B cell (primary cell): ENCODE results near the gene ITGB8. TPM values are rescaled to one million over a fixed set of nuclear protein-coding genes. Genes with fewer than 3 reads are reported as not detected.

Experiments used
- ATAC-seq: fragments of 200-7000 bp; cut with Tn5 transposase; one replicate; pipeline ENCODE4 v1.10.0; 2021; ENCODE audit warnings: low read depth, mild to moderate bottlenecking, moderate number of reproducible peaks, moderate library complexity
- CTCF ChIA-PET: fragments of 350-600 bp; sonication (Branson Sonifier 250); formaldehyde crosslinking; loops from one replicate; lab custom pipeline; 2021; ENCODE audit warnings: antibody characterized with exemption, inconsistent platforms; lab: Charles Lee
- POLR2A ChIA-PET: fragments of 350-600 bp; sonication (Branson Sonifier 250); formaldehyde crosslinking; loops from one replicate; lab custom pipeline; 2021; ENCODE audit warnings: antibody characterized with exemption; lab: Charles Lee
- DNase-seq: peaks from one replicate; pipeline ENCODE4 v3.0.0; 2013
- H2AFZ ChIP-seq: 2 replicates; pipeline ENCODE4 v1.6.1; 2012; ENCODE audit warnings: mild to moderate bottlenecking, low read depth, low read length; ENCODE audit not compliant: insufficient read depth, poor library complexity, severe bottlenecking
- H3K27ac ChIP-seq, 2 donors: 1 replicate in 1 of 2; 2 replicates in 1 of 2; pipeline ENCODE4 v1.5.1; 2012 to 2013; ENCODE audit warnings: low read length in 2 of 2, mild to moderate bottlenecking in 2 of 2, moderate library complexity in 1 of 2
- H3K27me3 ChIP-seq, 4 experiments: fragments of 200-600 bp in 1 of 4; sonication (generic) in 1 of 4; replicated peaks in 1 of 4; 1 replicate in 2 of 4; 2 replicates in 2 of 4; pipeline versions ENCODE4 v1.6.1 to v1.7.0; 2013 to 2016; ENCODE audit warnings: low read length in 3 of 4, mild to moderate bottlenecking in 2 of 4, mixed read lengths in 1 of 4, moderate library complexity in 1 of 4; ENCODE audit not compliant: insufficient read depth in 4 of 4, control insufficient read depth in 3 of 4; ENCODE audit errors: control extremely low read depth in 1 of 4
- H3K36me3 ChIP-seq, 2 experiments: replicated peaks in 1 of 2; 1 replicate in 1 of 2; 2 replicates in 1 of 2; pipeline versions ENCODE4 v1.6.1 to v1.7.1; 2013; ENCODE audit warnings: low read length in 1 of 2; ENCODE audit not compliant: insufficient read depth in 2 of 2, control insufficient read depth in 1 of 2; ENCODE audit errors: control extremely low read depth in 1 of 2, extremely low read depth in 1 of 2
- H3K4me1 ChIP-seq, 2 donors: fragments of 200-600 bp in 1 of 2; sonication (generic) in 1 of 2; 1 replicate in 1 of 2; 2 replicates in 1 of 2; pipeline versions ENCODE4 v1.5.1 to v1.6.1; 2013 to 2017; ENCODE audit warnings: low read length in 2 of 2; ENCODE audit not compliant: control insufficient read depth in 2 of 2, insufficient read depth in 2 of 2
- H3K4me2 ChIP-seq: replicated peaks from 2 replicates; pipeline ENCODE3; 2012; ENCODE audit warnings: mild to moderate bottlenecking, low read depth, low read length; ENCODE audit not compliant: poor library complexity, severe bottlenecking
- H3K4me3 ChIP-seq, 5 experiments: fragments of 200-600 bp in 1 of 5; sonication (generic) in 1 of 5; 1 replicate in 3 of 5; 2 replicates in 2 of 5; pipeline versions ENCODE4 v1.5.1 to v1.7.0; 2011 to 2016; ENCODE audit warnings: low read length in 4 of 5, mild to moderate bottlenecking in 4 of 5, low read depth in 2 of 5, control low read depth in 1 of 5, moderate library complexity in 1 of 5; ENCODE audit not compliant: insufficient read depth in 1 of 5; ENCODE audit errors: control extremely low read depth in 1 of 5, extremely low read depth in 1 of 5
- H3K79me2 ChIP-seq: fragments of 200-600 bp; sonication (generic); one replicate; pipeline ENCODE4 v1.6.0; 2016; ENCODE audit warnings: low read length; ENCODE audit not compliant: control insufficient read depth, insufficient read depth
- H3K9ac ChIP-seq: fragments of 200-600 bp; sonication (generic); 2 replicates; pipeline ENCODE4 v1.6.1; 2017; ENCODE audit warnings: mild to moderate bottlenecking, low read length, moderate library complexity
- H3K9me3 ChIP-seq, 3 donors: one replicate each; pipeline versions ENCODE4 v1.6.1 to v1.7.1; 2013; ENCODE audit warnings: low read length in 2 of 3; ENCODE audit not compliant: control insufficient read depth in 2 of 3, insufficient read depth in 1 of 3; ENCODE audit errors: control extremely low read depth in 1 of 3
- H4K20me1 ChIP-seq: 2 replicates; pipeline ENCODE4 v1.6.0; 2012; ENCODE audit warnings: mild to moderate bottlenecking, low read length; ENCODE audit not compliant: insufficient read depth, control insufficient read depth, poor library complexity, severe bottlenecking
- H3K27ac Mint-ChIP-seq: one replicate; pipeline ENCODE4 v1.8.0; 2021; ENCODE audit warnings: mixed read lengths
- H3K27me3 Mint-ChIP-seq: one replicate; pipeline ENCODE4 v1.8.0; 2021; ENCODE audit warnings: mixed read lengths
- H3K4me1 Mint-ChIP-seq: one replicate; pipeline ENCODE4 v1.8.0; 2021; ENCODE audit warnings: mixed read lengths
- H3K4me3 Mint-ChIP-seq: one replicate; pipeline ENCODE4 v1.8.0; 2021; ENCODE audit warnings: mixed read lengths
- H3K9me3 Mint-ChIP-seq: one replicate; pipeline ENCODE4 v1.8.0; 2022; ENCODE audit warnings: mixed read lengths; ENCODE audit not compliant: insufficient read depth
- EZH2 ChIP-seq: IDR thresholded peaks from 2 replicates; pipeline ENCODE4 v1.6.1; 2012; ENCODE audit warnings: borderline replicate concordance, low read depth, mild to moderate bottlenecking, moderate library complexity, low read length; ENCODE audit not compliant: insufficient read depth, poor library complexity, severe bottlenecking
- WGBS: methylation state at CpG from one replicate; pipeline ENCODE4 v1.1.5; 2013; ENCODE audit warnings: missing lambda C conversion rate; ENCODE audit not compliant: insufficient coverage; 5-methylcytosine and 5-hydroxymethylcytosine counted together
- intact Hi-C: fragments of 100-400 bp; cut with micrococcal nuclease; formaldehyde crosslinking; loops from one replicate; pipeline ENCODE4 v1.10.0; 2022
- polyA plus RNA-seq: library from polyadenylated mRNA; depleted of rRNA; stranded (reverse); fragments of >200 nt; gene quantifications from 2 replicates; pipeline ENCODE4 v1.2.3, GENCODE V29; 2012
- small RNA-seq: library from RNA; depleted of rRNA; stranded (forward); fragments of <200 nt; gene quantifications from one replicate; pipeline ENCODE3, GENCODE V24; 2012; ENCODE audit warnings: low replicate concordance, low read depth; ENCODE audit not compliant: insufficient read length
- total RNA-seq, 2 donors: library from RNA; stranded (reverse); fragments of 120-200 nt in 1 of 2; gene quantifications; 1 replicate in 1 of 2; 2 replicates in 1 of 2; pipeline versions ENCODE4 v1.2.3 to v1.2.4, GENCODE V29; 2013 to 2022
- TF ChIP-seq, protein P1 (sequence below): fragments of 200-600 bp; IDR thresholded peaks from one replicate; pipeline ENCODE4 v1.8.0; 2022; ENCODE audit warnings: antibody characterized with exemption, mild to moderate bottlenecking

The ITGB8 gene
- total and polyA plus RNA-seq, 2 donors (not counting 1 experiment from before 2014, with no cell fraction given), result 0.01 to 0.30 TPM

DNA sequence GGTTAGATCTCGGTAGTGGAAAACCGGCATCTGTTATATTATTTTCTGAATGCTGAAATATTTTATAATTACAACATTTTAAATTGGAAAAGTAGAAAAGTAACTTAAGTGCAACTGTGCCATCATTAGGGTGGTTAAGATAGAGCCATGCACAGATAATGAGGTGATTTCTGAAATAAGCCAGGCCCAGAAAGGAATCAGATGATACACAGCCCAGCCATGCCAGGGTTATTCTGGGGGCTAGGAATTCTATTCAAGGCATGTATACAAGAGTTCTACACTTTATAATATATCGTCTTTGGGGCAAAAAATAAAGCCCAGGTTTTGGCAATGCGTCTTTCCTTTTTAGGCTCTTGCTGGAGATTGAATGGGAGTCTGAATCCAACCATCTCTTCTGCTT, 128.7 kb downstream of the ITGB8 start:
- intact Hi-C loops, result no loop called here
- no peak for TF ChIP-seq EZH2
- TF ChIP-seq, protein P1, sequence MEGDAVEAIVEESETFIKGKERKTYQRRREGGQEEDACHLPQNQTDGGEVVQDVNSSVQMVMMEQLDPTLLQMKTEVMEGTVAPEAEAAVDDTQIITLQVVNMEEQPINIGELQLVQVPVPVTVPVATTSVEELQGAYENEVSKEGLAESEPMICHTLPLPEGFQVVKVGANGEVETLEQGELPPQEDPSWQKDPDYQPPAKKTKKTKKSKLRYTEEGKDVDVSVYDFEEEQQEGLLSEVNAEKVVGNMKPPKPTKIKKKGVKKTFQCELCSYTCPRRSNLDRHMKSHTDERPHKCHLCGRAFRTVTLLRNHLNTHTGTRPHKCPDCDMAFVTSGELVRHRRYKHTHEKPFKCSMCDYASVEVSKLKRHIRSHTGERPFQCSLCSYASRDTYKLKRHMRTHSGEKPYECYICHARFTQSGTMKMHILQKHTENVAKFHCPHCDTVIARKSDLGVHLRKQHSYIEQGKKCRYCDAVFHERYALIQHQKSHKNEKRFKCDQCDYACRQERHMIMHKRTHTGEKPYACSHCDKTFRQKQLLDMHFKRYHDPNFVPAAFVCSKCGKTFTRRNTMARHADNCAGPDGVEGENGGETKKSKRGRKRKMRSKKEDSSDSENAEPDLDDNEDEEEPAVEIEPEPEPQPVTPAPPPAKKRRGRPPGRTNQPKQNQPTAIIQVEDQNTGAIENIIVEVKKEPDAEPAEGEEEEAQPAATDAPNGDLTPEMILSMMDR, result no peak
- no peak overlapping the region for H3K4me2 ChIP-seq
- H3K36me3 ChIP-seq, result no peaks in the 10 kb centered on the region
- no peak overlapping the region for H3K27ac Mint-ChIP-seq
- no peaks in the 10 kb centered on the region for H3K27me3 ChIP-seq
- POLR2A ChIA-PET, result no interaction called here
- peaks cover 0 to 6% (median 0%) of the 10 kb centered on the region in 3 donors for H3K9me3 ChIP-seq
- no peak overlapping the region for H3K27ac ChIP-seq
- no peak overlapping the region for H2AFZ ChIP-seq
- H3K4me1 Mint-ChIP-seq, result no peaks in the 10 kb centered on the region
- no peaks in the 10 kb centered on the region for H3K4me1 ChIP-seq
- no peak for DNase-seq
- no CpG with 5 or more reads among the region's 4 CpGs for WGBS
- no peak overlapping the region for H3K9ac ChIP-seq
- CTCF ChIA-PET, result no interaction called here
- no peaks in the 10 kb centered on the region for H4K20me1 ChIP-seq
- H3K27me3 Mint-ChIP-seq, result no peaks in the 10 kb centered on the region
- H3K4me3 Mint-ChIP-seq, result no peak overlapping the region
- H3K4me3 ChIP-seq, result no peak overlapping the region
- H3K9me3 Mint-ChIP-seq, result no peaks in the 10 kb centered on the region
- ATAC-seq, result no peak
- H3K79me2 ChIP-seq, result no peaks in the 10 kb centered on the region

DNA sequence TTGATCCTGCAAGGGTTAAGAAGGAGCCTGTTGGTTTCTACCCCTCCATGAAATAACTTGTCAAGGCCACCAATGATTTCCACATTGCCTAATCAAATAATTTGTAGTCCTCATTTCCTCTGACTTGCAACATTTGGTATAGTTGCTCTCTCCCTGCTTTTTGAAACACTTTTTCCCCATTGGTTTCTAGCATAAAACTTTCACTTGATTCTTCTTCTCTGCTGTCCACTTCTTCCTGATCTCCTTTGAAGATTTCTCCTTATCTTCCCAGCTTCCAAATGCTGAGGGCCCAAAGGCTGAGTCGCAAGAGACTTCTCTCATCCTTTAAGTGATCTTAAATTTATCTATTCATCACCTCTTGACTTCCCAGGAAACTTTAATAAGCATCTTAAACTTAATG, 134.2 kb downstream of the ITGB8 start:
- H3K27me3 Mint-ChIP-seq, result peaks cover 3% of the 10 kb centered on the region
- Histone ChIP-seq H3K27ac (no peak overlapping the region), H4K20me1 (no peaks in the 10 kb centered on the region), H3K79me2 (no peaks in the 10 kb centered on the region), H3K36me3 (no peaks in the 10 kb centered on the region), H3K4me3 (no peak overlapping the region), H3K27me3 (no peaks in the 10 kb centered on the region), H2AFZ (no peak overlapping the region), H3K9me3 (peaks cover 0 to 6% (median 0%) of the 10 kb centered on the region in 3 donors), H3K4me2 (no peak overlapping the region), H3K4me1 (no peaks in the 10 kb centered on the region), H3K9ac (no peak overlapping the region)
- no peak overlapping the region for H3K27ac Mint-ChIP-seq
- H3K4me3 Mint-ChIP-seq, result no peak overlapping the region
- ChIA-PET POLR2A (no interaction called here), CTCF (no interaction called here)
- ATAC-seq (no peak), DNase-seq (no peak)
- intact Hi-C loops, result no loop called here
- no peak for TF ChIP-seq EZH2
- TF ChIP-seq, protein P1, result no peak
- WGBS, result 92% methylated on average over 1 of the region's 1 CpG
- no peaks in the 10 kb centered on the region for H3K4me1 Mint-ChIP-seq
- no peaks in the 10 kb centered on the region for H3K9me3 Mint-ChIP-seq

Small RNA genes within 50 kb of the gene (small RNA-seq; reads per million reads assigned to genes)
- gene RF00275, result not detected

Other genes starting within 250 kb of the ITGB8 start
- 4.9 and 6.2 TPM in 2 replicates for gene MACC1, start 113.5 kb upstream of the ITGB8 start, total RNA-seq
- gene MACC1, start 113.5 kb upstream of the ITGB8 start, polyA plus RNA-seq, result 0.92 and 1.1 TPM in 2 replicates